Muscle of leg (tissue), 11 donors: ENCODE measurements around the gene TBCEL. TPM values are rescaled to one million over a fixed set of nuclear protein-coding genes. Genes with fewer than 3 reads are reported as not detected.
"Not testable (repeated sequence)": the region's sequence is repeated elsewhere in the genome, so short reads cannot be mapped to it uniquely, and the experiment has no call there.

Source experiments
- DNase-seq: peaks from one replicate; pipeline ENCODE4 v3.0.0; 2013
- H3K27ac ChIP-seq: one replicate; pipeline ENCODE4 v1.5.1; 2013; ENCODE audit warnings: mild to moderate bottlenecking, low read length, control low read depth
- H3K27me3 ChIP-seq: one replicate; pipeline ENCODE4 v1.6.1; 2013; ENCODE audit warnings: low read length; ENCODE audit not compliant: control insufficient read depth, insufficient read depth
- H3K36me3 ChIP-seq: one replicate; pipeline ENCODE4 v1.6.1; 2013; ENCODE audit warnings: low read length; ENCODE audit not compliant: control insufficient read depth, insufficient read depth
- H3K4me1 ChIP-seq: one replicate; pipeline ENCODE4 v1.6.1; 2013; ENCODE audit warnings: low read length; ENCODE audit not compliant: control insufficient read depth, insufficient read depth
- H3K4me3 ChIP-seq: one replicate; pipeline ENCODE4 v1.5.1; 2013; ENCODE audit warnings: low read length, control low read depth
- H3K9me3 ChIP-seq: replicated peaks from 2 replicates; pipeline ENCODE4 v1.6.1; 2013; ENCODE audit warnings: low read depth, low read length; ENCODE audit not compliant: control insufficient read depth
- WGBS: methylation state at CpG from one replicate; pipeline ENCODE4 v1.1.5; 2013; ENCODE audit warnings: missing lambda C conversion rate; ENCODE audit not compliant: insufficient coverage; 5-methylcytosine and 5-hydroxymethylcytosine counted together
- polyA plus RNA-seq, 8 donors: library from polyadenylated mRNA; unstranded; fragments of 120-200 nt; gene quantifications; one replicate each; pipeline versions ENCODE4 v1.2.1 to v1.2.3, GENCODE V29; 2013; ENCODE audit warnings: inconsistent platforms in 1 of 8, low replicate concordance in 1 of 8; ENCODE audit not compliant: insufficient read length in 8 of 8, insufficient read depth in 1 of 8
- total RNA-seq: library from RNA; stranded (reverse); fragments of 120-200 nt; gene quantifications from one replicate; pipeline ENCODE4 v1.2.4, GENCODE V29; 2013

The TBCEL gene
- total and polyA plus RNA-seq, 9 donors, result 9.1 to 31.6 (median 12.9) TPM

DNA sequence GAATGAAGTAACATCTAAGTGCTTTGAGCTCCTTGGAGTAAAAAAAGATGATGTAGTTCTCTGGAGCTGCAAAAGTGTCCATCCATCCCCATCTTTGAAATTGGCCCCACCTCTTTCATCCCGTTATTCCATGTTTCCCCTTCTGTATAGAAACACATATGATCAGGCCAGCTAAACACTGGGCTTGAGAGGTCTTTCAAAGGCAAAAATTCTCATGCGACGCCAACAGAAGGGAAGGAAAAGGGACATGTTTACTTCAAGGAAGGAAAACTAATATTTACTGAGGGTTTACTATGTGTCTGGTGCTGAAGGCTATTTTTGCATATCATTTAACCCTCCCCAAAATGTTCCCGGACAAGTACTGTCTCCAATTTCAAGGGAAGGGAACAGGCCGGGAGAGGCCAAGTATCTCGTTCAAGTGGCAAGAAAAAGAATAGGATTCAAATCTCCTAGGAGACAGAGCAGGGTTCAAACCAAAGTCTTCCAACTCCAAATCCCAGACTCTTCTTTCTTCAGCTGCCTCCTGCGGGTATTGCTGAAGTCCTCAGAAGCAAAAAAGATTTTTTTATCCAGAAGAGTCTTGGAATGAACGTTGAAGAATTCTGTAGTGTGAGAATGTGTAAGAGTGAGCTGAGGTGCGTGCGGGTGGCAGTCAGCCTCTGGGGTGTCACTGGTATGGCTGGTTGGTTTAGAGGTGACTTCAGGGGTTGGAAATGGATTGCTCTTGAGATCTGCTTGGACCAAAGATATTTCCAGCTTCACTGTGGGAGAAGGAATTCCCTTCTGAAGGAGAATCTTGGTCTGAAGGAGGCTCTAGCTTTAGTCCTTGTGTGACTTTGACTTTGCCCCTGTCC lies 87.2 kb downstream of the TBCEL start:
- no peak overlapping the region for H3K27ac ChIP-seq
- no peak overlapping the region for H3K4me3 ChIP-seq
- H3K9me3 ChIP-seq, result no peaks in the 10 kb centered on the region
- H3K27me3 ChIP-seq, result no peaks in the 10 kb centered on the region
- WGBS, result 64% methylated on average over 3 of the region's 10 CpGs
- H3K4me1 ChIP-seq, result peaks cover 14% of the 10 kb centered on the region
- DNase-seq, result peak; percentile 66
- no peaks in the 10 kb centered on the region for H3K36me3 ChIP-seq

DNA sequence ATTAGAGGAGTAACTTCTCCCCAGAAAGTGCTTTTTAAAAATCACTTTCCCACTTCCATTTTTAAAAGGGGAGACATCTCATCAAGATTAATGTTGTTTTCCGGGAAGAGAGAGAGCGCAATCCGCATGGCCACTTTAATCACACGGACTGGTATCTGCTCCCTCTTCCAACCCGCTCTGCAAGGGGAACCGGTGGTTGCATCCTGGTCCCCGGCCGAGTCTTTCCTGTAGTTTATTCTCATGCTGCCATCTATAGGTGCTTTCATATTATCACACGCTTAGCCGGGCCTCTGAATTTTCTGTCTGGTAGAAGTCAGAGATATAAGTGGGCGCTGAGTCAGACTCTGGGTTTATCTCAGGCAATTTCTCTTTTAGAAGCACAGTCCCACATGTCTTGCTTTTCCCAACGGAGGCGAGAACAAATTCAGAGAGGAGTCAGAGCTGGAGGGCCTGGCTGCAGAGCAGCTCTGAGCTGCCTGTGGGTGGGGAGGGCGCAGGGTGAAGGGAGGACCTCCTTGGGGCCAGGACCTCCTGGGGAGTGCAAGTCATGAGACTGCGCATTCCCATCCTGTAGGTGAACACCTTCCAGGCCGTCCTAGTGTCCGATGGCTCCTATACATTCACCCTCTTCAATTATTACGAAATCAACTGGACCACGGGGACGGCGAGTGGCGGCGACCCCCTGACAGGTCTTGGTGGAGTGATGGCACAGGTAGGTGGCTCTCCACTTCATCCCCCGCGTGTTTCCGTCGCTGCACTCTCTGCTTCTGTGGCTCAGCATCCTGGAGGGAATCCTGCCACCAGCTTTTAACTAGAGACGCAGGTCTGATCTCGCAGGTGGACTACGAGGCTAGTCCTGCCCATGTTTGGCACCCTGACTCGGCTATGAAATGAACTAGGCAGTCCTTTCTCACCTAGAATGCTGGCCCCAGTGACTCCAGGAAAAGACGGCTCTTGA lies 88.9 kb downstream of the TBCEL start:
- no peak overlapping the region for H3K4me3 ChIP-seq
- no peaks in the 10 kb centered on the region for H3K9me3 ChIP-seq
- peaks cover 14% of the 10 kb centered on the region for H3K4me1 ChIP-seq
- no peaks in the 10 kb centered on the region for H3K27me3 ChIP-seq
- no peak overlapping the region for H3K27ac ChIP-seq
- 61% methylated on average over 16 of the region's 32 CpGs for WGBS
- DNase-seq, result peak; percentile 79
- no peaks in the 10 kb centered on the region for H3K36me3 ChIP-seq

- Histone ChIP-seq H3K4me1 (peaks cover 14% of the 10 kb centered on the region), H3K27ac (no peak overlapping the region), H3K36me3 (no peaks in the 10 kb centered on the region), H3K4me3 (no peak overlapping the region), H3K9me3 (no peaks in the 10 kb centered on the region), H3K27me3 (no peaks in the 10 kb centered on the region)
- WGBS, result 94% methylated on average over 3 of the region's 9 CpGs
- DNase-seq, result no peak
These were observed 89.7 kb downstream of the TBCEL start for GRCh38 chr11:121113611-121114010.

DNA sequence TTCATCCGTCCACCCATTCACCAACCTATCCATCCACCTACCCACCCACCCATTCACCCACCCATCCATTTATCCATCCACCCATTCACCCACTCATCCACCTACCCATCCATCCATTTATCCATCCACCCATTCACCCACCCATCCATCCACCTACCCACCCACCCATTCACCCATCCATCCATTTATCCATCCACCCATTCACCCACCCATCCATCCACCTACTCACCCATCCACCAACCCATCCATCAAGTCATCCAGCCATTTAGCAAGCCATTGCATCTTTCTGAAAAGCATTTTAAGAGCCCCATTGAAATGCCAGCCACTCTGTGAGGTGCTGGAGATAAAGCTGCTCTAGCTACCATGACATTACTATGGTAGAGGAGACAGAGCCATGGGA lies 91.1 kb downstream of the TBCEL start:
- not testable (repeated sequence) for DNase-seq
- WGBS, result 100% methylated on average over 1 of the region's 1 CpG

DNA sequence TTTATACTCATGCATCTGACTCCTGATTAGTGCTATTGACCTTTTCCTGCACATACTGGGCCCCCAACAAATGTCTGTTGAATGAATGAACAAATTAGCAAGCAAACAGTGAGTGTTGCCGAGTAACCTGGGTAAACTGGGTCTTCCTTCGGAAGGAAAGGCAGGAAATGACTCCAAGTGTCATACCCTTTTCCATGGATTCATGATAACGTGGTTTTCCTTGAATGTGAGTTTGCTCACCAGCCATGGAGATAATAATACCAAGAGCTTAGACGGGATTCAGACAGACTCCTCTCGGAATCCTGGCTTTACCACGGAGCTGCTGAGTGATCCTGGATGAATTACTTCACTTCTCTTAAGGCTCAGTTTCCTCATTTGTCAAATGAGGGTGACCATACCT lies 93.9 kb downstream of the TBCEL start:
- DNase-seq, result no peak
- Histone ChIP-seq H3K9me3 (peaks cover 8% of the 10 kb centered on the region), H3K27me3 (no peaks in the 10 kb centered on the region), H3K36me3 (no peaks in the 10 kb centered on the region), H3K4me3 (no peak overlapping the region), H3K27ac (no peak overlapping the region), H3K4me1 (no peaks in the 10 kb centered on the region)
- whole genome bisulfite sequencing, result 42% methylated on average over 2 of the region's 6 CpGs

More for the DNA sequence above, 91.1 kb downstream of the TBCEL start:
- H3K27me3 ChIP-seq, H3K9me3 ChIP-seq, H3K36me3 ChIP-seq, H3K4me3 ChIP-seq, H3K27ac ChIP-seq, H3K4me1 ChIP-seq: not testable (repeated sequence)

DNA sequence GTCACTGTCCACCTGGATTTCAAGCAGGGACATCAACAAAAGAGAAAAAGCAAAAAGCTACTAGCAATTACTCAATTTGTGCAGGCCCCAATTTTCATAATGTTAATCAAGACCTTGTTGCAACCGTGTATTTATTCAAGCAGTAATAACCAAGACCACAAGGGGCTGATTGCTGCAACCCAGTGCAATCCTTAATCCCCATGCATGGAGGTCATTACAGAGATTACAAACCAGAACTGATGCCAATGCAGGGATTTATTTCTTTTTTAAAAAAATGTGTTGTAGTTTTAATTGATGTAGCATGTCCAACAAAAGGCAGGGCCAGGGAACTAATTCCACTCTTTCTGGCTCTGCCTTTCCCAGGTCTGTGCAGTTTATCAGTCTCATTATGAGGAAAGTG lies 95.5 kb downstream of the TBCEL start:
- Histone ChIP-seq H3K4me1 (peaks cover 3% of the 10 kb centered on the region), H3K4me3 (no peak overlapping the region), H3K27me3 (no peaks in the 10 kb centered on the region), H3K36me3 (no peaks in the 10 kb centered on the region), H3K9me3 (peaks cover 8% of the 10 kb centered on the region), H3K27ac (no peak overlapping the region)
- no peak for DNase-seq
- WGBS, result no CpG with 5 or more reads among the region's 1 CpG

DNA sequence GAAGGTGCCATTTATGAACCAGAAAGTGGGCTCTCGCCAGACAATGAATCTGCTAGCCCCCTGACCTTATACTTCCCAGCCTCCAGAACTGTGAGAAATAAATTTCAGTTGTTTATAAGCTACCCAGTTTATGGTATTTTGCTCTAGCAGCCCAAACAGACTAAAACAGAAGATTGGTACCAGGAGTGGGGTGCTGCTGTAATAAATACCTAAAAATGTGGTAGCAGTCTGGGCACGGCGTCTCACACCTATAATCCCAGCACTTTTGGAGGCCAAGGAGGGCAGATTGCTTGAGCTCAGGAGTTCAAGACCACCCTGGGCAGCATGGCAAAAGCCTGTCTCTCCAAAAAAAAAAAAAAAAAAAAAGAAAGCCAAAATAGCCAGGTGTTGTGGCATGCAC lies 98.4 kb downstream of the TBCEL start:
- H3K36me3 ChIP-seq, result no peaks in the 10 kb centered on the region
- H3K27me3 ChIP-seq, result peaks cover 3% of the 10 kb centered on the region
- no peak overlapping the region for H3K4me3 ChIP-seq
- peaks cover 3% of the 10 kb centered on the region for H3K4me1 ChIP-seq
- no CpG with 5 or more reads among the region's 3 CpGs for WGBS
- DNase-seq, result no peak
- H3K9me3 ChIP-seq, result peaks cover 8% of the 10 kb centered on the region
- no peak overlapping the region for H3K27ac ChIP-seq

GRCh38 chr11:121123496-121124069 lies 99.7 kb downstream of the TBCEL start:
- no peaks in the 10 kb centered on the region for H3K36me3 ChIP-seq
- no peak overlapping the region for H3K4me3 ChIP-seq
- peaks cover 3% of the 10 kb centered on the region for H3K4me1 ChIP-seq
- no peak overlapping the region for H3K27ac ChIP-seq
- WGBS, result 18% methylated on average over 6 of the region's 6 CpGs
- DNase-seq, result peak; percentile 68
- peaks cover 8% of the 10 kb centered on the region for H3K9me3 ChIP-seq
- peaks cover 3% of the 10 kb centered on the region for H3K27me3 ChIP-seq

GRCh38 chr11:121127809-121128208 lies 103.9 kb downstream of the TBCEL start:
- DNase-seq, result no peak
- H3K36me3 ChIP-seq, result no peaks in the 10 kb centered on the region
- peaks cover 3% of the 10 kb centered on the region for H3K4me1 ChIP-seq
- peaks cover 3% of the 10 kb centered on the region for H3K27me3 ChIP-seq
- no peaks in the 10 kb centered on the region for H3K9me3 ChIP-seq
- H3K4me3 ChIP-seq, result no peak overlapping the region
- no peak overlapping the region for H3K27ac ChIP-seq
- WGBS, result 93% methylated on average over 30 of the region's 30 CpGs
